TTC549 (cell line): ENCODE results near the gene LEFTY2.
"Not testable (repeated sequence)": the region's sequence is repeated elsewhere in the genome, so short reads cannot be mapped to it uniquely, and the experiment has no call there.

Experiments used
- FAIRE-seq: peaks from 2 replicates; lab custom pipeline; 2012; peaks lifted over from hg19 to GRCh38; lab: Jason Lieb, UNC

LEFTY2 gene

DNA sequence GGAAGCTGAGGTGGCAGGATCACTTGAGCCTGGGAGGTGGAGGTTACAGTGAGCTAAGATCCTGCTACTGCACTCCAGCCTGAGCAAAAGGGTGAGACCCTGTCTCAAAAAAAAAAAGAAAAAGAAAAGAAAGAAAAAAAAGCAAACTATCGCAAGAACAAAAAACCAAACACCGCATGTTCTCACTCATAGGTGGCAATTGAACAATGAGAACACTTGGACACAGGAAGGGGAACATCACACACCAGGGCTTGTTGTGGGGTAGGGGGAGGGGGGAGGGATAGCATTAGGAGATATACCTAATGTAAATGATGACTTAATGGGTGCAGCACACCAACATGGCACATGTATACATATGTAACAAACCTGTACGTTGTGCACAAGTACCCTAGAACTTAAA is 11.6 kb downstream of the LEFTY2 start:
- FAIRE-seq, result not testable (repeated sequence)

DNA sequence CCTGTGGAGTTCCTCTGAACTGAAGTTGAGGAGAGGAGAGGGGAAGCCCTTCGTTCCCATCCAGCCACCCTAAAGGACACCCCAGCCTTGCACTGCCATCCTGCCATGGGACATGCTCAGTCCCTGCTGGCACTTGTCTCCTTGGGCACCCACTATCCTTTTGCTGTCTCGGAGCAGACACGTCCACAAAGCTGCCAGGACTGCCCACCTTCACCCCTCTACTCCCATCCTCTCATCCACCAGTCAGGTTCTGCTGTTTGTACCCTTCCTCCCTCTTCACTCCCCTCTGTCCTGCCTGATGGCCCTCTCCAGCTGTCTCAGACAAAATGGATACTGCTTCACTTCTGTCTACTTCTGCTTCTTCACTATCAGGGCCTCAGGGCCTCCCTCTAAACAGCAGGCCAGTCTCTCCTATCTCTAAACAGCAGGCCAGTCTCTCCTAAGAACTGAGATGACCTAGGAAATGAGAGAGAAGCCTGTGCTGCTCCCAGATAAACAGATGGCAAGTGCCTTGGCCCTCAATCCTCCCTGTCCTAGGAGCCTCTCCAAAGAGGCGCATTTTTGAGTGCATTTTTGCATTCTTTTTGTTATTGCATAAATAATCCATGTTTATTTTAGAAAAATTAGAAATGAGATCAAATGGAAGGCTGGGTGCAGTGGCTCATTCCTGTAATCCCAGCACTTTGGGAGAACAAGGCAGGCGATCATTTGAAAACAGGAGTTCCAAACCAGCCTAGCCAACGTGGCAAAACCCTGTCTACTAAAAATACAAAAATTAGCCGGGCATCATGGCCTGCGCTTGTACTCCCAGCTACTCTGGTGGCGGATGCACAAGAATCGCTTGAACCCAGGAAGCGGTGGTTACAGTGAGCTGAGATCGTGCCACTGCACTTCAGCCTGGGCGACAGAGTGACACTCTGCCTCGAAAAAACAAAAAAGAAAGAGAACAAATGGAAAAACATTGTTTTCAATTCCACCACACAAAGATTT is 12.5 kb downstream of the LEFTY2 start:
- no peak for FAIRE-seq

DNA sequence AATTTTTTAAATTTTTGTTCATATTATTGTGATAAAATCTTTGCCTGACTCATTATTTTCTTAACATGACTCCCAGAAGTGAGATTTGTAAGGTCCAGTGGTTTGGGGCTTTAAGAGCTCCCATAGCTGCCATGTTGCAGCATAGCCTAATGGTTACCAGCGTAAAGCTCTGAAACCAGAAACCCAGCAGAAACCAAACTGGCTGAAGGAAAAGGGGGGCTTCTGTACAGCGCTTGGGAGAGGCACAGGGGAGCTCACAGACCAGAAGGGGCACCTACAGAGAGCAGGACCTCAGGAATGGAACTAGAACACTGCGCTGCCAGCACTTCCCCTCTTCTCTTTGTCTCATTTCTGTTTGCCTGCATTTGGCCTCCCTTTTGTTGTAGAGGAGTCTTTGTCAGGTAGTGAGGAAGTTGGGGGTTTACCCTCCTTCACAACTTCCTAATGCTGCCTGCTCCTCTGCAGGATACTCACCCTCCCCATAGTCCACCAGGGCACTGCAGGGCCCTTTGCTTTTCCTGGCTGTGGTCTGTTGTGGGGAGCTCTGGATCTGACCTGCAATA is 14.4 kb downstream of the LEFTY2 start:
- FAIRE-seq, result no peak

DNA sequence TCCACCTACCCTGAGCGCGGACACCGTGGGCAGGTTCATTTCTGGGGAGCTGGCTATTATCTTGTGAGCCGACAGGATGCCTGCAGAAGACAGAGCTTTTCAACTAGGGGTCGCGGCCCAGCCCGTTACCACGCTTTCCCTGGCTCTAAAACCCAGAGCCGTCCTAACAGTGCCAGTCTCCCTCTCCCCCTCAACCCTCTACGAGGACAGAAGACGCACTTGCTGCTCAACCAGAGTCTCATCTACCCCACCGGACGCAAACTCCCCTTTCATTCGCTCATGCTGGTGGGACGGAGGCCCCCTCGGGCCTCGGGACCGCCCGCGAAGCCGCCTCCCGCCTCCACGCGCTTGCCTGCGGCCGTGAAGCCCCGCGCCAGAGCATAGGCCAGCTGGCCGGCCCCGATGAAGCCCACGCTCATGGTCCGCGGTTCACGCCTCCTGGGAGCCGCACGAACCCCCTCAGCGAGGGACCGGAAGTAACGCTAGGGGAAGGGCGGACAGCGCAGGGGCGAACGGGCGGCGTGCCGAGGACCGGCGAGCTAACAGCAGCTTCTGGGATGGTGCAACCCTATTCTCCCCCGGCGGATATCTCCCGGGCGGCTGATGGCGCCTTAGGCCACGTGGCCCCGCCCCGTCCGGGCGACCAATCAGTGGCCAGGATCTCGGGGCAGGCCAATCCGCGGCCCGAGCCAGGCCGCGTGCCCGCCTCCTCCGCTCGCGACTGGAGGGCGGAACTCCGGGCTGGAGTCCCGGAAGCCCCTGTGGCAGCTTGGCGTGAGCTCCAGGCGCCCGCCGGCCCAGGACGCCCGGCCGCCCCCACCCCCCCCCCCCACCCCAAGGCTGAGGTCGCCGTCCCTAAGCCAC is 17.1 kb downstream of the LEFTY2 start, which contains the start of gene PYCR2:
PYCR2 (minus strand) TSS at position 559 of the 864 bp plus-strand sequence; CDS start at position 419, 140 bp downstream.
- FAIRE-seq, result peak; percentile 81

DNA sequence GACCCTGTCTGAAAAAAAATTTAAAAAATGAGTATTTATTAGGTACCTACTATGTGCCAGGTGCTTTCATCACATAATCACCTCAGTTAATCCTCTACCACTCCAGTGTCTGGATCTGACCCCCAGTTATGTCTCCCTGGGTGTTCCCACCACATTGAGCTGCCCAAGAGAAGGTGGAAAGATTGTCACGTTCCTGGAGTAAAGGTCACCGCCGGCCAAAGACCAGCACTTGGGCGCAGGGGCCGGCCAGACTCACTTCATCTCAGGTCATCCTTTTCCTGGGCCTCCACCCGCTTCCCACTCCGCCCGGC is 17.7 kb downstream of the LEFTY2 start:
- FAIRE-seq, result no peak

DNA sequence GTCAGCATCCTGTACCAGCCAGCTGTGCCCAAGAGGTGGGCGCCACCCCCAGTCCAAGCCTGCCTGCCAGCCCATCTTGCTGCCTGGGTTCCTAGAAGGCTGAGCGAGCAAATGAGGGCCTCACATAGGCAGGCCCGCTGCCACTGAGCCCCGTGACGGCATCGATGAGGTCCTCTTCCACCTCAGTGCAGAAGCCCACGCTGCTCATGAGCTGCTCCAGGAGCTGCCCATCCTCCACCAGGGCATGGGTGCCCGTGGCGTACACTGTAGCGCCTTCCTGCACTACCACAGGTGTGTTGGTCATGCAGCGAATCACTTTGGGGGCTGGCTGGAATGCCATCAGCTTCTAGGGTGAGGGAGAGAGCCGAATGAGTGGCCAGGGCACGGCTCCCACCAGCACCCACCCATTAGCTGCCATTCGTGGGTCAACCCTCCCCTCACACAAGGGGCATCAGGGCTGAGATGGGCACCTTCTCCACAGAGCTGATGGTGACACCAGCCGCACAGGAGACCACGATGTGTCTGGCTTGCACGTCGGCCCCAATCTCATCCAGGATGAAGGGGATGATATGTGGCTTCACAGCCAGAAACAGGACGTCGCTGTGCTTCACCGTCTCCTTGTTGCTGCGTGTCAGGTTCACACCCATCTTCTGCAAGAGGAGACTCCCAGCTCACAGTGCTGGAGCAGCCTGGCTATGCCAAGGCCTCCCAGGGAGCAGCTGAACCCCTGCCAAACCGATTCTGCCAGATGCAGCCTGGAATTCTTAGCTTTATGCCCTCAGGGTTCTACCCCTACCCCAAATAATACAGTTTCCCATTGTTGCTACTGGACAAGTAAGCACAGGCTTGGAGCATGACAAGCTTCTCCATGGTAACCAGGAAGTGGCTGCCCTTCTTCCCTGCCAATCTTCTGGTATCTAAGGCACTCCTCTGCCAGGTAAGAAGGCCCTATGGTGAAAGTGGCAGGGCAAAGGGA is 19.0 kb downstream of the LEFTY2 start:
- FAIRE-seq, result no peak

DNA sequence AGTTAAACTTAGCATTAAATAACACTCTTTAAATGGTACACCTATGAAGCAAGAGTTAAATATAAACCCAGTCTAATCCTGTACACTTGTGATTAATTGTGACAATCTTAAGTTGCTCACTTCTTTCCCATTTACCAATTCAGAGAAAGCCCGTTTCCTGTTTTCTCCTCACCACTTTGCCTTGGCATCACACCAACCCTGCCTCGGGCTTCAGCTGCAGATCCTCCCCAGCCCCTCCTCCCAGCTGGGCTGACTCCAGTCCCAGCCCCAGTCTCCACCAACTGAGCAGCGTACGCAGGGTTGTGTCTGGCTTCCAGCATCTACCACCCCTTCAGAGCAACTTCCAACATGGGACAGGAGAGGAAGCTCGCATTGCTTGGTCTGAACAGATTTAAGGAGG is 21.1 kb downstream of the LEFTY2 start:
- no peak for FAIRE-seq

DNA sequence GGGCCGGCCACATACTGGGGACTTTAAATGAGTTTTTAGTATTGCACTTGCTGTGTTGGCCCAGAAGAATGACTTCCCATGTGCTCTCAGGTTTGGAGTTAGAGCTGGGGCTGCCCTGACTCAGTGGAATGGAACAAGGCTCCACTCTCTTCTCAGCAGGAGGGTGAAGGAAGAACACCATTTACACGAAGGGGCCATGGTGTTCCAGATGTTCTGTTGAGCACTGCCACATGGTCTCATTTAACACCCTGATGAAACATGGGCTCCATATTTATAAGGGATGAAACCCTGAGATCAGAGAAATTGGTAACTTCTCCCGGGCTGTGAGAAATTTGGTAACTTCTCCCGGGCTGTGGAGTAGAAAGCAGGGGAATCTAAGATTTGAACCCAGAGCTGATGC is 22.7 kb downstream of the LEFTY2 start:
- no peak for FAIRE-seq

DNA sequence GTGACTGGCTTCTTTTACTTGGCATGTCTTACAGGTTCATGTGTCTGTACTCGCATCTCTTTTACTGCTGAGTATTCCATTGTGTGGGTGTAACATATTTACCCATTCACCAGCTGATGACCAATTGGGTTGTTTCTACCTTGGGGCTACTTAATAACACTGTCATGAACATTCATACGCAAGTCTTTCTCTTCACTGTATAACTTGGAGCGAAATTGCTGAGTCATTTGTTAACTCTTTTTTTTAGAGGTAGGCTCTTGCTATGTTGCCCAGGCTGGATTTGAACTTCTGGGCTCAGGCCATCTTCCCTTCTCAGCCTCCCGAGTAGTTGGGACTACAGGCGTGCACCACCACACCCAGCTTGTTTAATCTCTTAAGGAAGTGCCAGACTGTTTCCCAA is 23.5 kb downstream of the LEFTY2 start:
- FAIRE-seq, result no peak

DNA sequence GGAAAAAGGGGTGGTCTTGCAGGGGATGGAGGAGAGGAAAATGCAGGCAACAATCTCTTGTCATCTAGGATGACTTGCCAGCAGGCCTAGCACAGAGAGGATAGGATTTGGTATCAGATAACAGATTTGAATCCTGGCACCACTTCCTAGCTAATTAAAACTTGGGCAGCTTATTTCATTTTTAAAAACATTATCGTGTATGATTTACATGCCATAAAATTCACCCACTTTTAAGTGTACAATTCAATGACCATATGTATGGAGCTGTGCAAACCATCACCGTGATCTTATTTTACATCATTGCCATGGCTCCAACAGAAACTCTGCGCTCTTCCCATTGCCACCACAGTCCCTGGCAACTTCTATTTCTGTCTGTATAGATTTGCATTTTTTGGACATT is 23.9 kb downstream of the LEFTY2 start:
- FAIRE-seq, result no peak

DNA sequence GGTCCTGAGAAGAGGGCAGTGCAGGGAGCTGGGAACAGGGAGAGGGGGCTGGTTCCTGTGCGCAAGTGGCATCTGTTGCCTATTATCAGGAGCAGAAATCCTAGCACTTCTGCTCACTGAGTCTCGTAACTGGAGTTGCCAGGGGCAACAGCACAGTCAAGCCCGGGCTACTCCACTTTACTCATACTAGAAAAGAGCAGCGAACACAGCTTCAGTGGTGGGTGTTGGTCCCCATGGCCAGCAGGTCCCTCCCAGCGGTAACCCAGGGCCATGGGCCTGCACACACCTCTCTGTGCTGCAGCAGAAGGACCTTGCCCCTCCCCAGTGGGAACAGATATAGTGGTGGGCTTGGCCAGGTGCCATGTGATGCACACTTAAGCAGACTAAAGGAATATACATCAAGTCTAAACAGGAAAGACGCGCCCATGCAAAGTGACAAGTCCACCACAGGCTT is 25.5 kb downstream of the LEFTY2 start:
- FAIRE-seq, result no peak

DNA sequence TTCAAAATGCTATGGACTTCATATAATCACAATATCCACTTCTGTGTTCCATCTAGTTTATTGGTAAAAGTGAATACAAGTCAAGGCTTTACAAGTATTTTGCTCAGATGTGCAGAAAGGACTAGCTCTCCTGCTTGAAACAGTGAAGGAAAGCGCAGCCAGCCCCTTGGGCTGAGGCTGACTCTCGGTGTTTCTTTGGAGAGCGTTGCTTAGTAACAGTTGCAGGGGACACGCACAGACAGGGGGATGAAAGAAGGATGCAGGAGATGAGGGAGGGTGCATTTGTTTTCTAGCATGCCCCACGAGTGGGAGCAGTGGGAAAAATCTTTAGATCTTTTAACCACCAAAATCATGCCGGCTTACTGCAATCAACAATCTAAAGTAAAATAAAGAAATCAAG is 26.1 kb downstream of the LEFTY2 start:
- no peak for FAIRE-seq

DNA sequence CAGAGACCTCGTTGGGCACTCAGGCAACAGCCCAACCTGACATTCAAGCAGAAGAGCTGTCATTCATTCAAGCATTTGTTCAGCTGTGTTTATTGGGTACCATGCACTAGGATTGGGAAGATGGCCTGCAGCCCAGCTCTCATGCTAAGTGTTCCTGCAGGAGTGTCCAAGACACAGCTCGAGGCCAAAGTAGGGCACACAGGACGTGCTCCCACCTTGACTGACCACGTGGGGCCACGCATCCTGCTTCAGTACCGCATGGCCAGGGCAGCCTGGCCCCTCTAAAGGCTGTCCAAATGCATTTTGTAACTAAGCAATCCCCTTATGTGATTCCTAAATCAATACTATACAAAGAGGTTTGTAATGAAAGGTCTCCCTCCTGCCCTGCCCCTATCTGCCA is 26.6 kb downstream of the LEFTY2 start:
- no peak for FAIRE-seq

DNA sequence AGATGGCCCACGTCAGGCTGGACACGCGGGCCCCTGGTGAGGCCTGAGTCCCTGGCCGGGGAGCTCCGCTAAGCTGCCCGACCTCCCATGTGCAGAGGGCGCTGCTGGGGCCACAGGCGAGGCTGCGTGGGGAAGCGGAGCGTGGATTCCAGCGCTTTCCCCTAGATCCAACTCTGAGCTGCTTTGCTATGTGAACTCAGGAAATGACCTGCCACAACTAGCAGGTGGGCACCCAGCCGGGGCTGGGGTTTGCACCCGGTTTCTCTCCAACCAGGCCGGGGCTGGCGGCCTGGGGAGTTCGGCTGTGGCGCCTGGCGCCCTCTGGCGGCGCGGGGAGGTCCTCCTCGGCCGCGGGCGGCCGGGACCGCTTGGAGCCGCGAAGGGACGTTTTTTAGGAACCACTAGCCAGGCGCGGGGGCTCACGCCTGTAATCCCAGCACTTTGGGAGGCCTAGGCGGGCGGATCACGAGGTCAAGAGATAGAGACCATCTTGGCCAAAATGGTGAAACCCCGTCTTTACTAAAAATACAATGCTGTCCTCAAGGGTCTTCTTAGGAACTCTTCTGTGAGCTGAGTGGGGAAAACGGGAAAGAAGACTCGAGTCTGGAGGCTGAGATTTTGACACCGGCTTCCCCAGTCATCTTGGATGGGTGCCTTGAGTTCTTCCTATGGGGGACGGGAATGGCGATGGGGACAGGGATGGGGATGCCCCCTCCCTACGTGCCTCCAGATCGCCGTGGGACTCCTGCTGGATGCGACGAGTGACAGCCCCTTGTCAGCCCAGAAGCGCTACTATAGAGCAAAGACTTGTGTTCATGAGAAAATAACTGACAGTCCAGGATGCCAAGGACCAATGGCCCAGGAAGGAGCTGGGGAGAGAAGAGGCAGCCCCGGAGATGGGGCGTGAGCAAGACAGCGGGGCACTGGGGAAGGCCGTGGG is 29.6 kb downstream of the LEFTY2 start:
- FAIRE-seq, result no peak

DNA sequence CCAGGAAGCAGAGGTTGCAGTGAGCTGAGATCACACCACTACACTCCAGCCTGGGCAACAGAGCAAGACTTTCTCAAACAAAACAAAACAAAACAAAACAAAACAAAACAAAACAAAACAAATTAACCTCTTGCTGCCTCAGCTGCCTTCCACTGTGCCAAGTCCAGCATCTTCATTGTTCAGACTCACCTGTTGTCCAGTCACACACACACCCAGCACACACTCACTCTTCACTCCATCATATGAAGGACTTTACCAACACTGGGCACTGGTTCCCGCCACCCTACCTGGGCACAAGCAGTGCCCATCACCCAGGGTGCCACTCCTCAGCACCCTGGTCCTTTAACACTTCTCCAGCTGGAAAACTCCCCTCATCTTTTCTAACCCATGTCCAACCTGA is 31.5 kb downstream of the LEFTY2 start:
- FAIRE-seq, result no peak

DNA sequence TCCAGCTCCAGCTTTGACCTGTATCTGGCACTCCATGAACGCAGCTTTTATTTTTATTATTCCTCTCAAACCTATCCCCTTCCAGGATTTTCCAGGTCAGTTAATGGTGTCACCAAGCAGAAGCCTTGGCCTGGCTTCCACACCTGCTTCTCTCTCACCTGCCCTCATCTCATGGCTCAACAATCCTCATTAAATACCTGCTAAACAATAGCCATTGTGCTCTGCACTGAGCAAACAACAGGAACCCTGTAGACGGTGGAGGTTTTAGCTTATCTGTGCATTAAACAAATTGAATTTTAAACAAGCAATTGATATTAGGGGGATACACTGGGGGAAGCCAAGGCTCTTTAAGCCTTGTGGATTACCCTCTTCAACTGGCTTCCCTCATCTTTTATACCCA is 32.2 kb downstream of the LEFTY2 start:
- no peak for FAIRE-seq

DNA sequence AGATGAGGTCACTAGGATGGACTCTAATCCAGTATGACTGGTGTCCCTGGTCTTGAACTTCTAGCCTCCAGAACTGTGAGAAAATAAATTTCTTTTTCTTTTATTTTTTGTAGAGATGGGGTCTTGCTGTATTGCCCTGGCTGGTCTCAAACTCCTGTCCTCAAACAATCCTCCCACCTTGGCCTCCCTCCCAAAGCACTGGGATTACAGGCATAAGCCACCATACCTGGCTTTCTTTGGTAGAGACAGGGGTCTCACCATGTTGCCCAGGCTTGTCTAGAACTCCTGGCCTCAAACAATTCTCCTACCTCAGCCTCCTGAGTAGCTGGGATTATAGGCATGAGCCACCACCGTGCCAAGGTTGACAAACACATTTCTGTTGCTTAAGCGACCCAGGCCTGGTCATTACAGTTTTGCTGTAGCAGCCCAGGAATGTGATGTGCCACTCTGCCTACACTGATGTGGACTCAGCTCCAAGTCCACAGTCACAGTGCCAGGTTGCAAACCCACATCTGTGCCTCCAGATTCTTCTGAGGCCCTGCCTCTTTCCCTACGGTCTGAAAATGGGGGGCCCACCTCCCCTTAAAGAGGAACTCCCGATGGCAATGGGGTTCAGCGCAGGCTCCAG is 32.9 kb downstream of the LEFTY2 start:
- FAIRE-seq, result no peak

DNA sequence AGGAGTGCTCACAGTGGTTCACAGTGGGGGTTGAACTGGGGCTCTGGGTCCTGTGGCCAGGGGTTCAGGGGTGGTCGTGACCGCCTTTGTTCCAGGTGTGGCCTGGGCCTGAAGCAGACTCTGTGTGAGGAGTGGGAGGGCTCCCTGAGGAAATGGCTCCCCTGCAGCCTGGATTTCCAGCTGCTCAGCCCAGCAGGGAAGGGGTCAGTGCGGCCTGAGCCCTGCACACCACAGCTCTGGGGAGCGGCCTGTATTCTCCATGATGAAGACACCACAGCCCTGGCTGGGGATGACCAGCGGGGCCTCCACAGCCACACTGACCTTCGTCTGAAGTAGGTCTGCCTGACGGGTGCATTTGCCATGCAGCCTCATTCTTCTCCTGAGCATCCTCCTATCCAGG is 33.7 kb downstream of the LEFTY2 start:
- FAIRE-seq, result no peak

DNA sequence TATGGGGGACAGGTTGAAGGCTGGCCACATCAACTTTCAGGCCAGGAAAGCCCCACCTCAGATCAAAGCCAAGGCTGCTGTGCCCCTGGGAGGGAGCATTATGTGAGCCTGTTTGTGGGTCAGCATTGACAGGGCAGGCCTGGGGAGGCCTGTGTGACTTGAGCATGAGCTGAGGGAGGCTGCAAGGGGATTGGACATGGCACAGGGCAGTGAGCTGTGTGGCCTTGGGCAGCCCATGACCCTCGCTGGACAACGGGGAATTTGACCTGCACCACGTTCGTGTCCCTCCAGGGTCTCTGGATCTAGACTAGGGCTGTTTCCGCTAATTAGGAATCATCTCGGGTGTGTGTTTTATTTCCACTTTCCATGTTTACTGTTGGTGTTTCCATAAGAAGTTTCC is 34.6 kb downstream of the LEFTY2 start:
- no peak for FAIRE-seq

DNA sequence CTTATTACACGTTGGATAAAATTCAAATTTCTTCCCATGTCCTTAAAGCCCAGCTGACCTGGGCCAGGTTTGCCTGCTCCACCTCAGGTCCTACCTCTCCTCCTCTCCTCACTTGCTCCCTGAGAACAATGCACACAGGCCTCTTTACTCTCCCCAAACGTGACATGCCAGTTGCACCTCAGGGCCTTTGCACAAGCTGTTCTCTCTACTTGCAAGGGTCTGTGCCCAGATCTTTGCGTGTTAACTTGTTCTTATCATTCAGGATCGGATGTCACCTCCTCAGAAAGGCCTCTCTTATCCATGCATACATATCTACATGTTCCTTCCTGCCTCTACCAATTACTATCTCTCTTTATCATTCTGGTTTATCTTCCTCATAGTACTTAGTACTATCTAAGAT is 37.4 kb downstream of the LEFTY2 start:
- no peak for FAIRE-seq
